Measurements from ENCODE around the gene ERGIC1. TPM values are rescaled to one million over a fixed set of nuclear protein-coding genes. Genes with fewer than 3 reads are reported as not detected.
A peak's percentile ranks its signal among the peaks of the same experiment; 100 is the strongest.
"Not testable (repeated sequence)": the region's sequence is repeated elsewhere in the genome, so short reads cannot be mapped to it uniquely, and the experiment has no call there.

Gene ERGIC1
- total RNA-seq, 4 donors from 2014 or later = 156 to 214 (median 175) TPM

DNA sequence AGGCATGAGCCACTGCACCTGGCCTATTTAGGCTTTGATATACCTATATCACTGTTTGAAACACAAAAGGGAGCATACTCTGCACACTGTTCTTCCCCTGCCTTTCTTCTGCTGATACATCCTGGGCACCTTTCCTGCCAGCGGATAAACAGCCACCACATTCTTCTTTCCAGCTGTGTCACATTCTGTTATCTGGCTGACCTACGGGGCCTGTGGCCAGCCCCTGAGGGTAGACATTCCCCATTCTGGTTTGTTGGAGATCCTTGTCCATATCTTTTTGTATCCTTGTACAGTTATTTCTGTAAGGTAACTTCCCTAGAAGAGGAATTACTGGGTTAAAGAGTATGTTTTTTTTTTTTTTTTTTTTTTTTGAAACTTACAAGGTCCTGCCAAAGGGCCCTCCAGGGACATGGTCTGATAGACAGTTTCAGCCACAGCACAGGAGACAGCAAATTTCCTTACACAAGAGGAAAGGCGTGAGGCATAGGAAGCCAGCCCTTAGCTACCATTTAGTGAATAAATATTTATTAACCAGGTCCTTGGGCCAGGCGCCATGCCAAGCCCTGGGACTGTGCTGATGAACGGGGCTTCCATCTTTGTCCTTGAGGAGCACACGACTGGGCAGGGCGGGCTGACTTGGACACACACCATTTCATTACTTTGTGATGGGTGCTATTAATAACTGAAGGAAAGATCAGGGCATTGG is 57.8 kb downstream of the ERGIC1 start:
- H3K36me3 ChIP-seq = peaks cover 0 to 5% of the 10 kb centered on the region in 2 donors
- peaks cover 26 to 49% of the 10 kb centered on the region in 2 donors for H3K4me1 ChIP-seq
- WGBS, 2 donors = 23 to 33% methylated on average over 7 of the region's 7 CpGs
- peak overlapping the region; percentile 88 to 96 (median 96) for H3K27ac ChIP-seq
- H3K4me3 ChIP-seq (replicated peaks in 1 of 3) = no peak overlapping the region
- DNase-seq = peak; percentile 81 to 90
- TF ChIP-seq POLR2A (IDR thresholded peaks at IDR 0.05) = peak in 1 of 2 donors; percentile 8
- TF ChIP-seq, protein P1, sequence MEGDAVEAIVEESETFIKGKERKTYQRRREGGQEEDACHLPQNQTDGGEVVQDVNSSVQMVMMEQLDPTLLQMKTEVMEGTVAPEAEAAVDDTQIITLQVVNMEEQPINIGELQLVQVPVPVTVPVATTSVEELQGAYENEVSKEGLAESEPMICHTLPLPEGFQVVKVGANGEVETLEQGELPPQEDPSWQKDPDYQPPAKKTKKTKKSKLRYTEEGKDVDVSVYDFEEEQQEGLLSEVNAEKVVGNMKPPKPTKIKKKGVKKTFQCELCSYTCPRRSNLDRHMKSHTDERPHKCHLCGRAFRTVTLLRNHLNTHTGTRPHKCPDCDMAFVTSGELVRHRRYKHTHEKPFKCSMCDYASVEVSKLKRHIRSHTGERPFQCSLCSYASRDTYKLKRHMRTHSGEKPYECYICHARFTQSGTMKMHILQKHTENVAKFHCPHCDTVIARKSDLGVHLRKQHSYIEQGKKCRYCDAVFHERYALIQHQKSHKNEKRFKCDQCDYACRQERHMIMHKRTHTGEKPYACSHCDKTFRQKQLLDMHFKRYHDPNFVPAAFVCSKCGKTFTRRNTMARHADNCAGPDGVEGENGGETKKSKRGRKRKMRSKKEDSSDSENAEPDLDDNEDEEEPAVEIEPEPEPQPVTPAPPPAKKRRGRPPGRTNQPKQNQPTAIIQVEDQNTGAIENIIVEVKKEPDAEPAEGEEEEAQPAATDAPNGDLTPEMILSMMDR (IDR thresholded peaks at IDR 0.05) = no peak
- intact Hi-C loops (cut with DNase I) = no loop called here
- H3K27me3 ChIP-seq = no peaks in the 10 kb centered on the region
- H3K9me3 ChIP-seq = no peaks in the 10 kb centered on the region

DNA sequence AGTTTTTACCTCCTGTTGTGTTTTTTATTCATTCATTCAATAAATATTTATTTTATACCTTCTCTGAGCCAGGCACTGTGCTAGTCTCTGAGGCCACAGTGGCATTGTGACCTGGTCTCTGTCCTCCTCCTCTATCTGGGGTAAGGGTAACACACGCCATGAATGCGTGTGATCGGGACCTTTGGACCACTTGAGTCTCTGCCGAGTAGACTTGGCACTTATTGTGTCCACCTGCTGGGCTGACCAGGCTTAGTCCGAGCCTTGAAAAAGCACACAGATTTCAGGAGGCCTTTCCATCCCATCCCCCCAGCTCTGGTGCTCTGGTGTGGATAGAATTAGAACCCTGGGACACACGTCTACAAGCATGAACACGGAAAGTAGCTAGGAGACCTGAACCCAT is 58.7 kb downstream of the ERGIC1 start:
- 61 to 67% methylated on average over 7 of the region's 7 CpGs for WGBS, 2 donors
- Histone ChIP-seq H3K27ac (peak overlapping the region; percentile 88 to 96 (median 96)), H3K4me3 (replicated peaks in 1 of 3) (no peak overlapping the region), H3K4me1 (peaks cover 28 to 49% of the 10 kb centered on the region in 2 donors), H3K36me3 (peaks cover 0 to 5% of the 10 kb centered on the region in 2 donors), H3K27me3 (no peaks in the 10 kb centered on the region), H3K9me3 (no peaks in the 10 kb centered on the region)
- TF ChIP-seq, protein P1 (IDR thresholded peaks at IDR 0.05) = peak in 2 of 6 experiments; percentile 19 to 24
- no peak for TF ChIP-seq POLR2A (IDR thresholded peaks at IDR 0.05)
- intact Hi-C loops (cut with DNase I) = no loop called here
- peak; percentile 40 to 50 for DNase-seq

DNA sequence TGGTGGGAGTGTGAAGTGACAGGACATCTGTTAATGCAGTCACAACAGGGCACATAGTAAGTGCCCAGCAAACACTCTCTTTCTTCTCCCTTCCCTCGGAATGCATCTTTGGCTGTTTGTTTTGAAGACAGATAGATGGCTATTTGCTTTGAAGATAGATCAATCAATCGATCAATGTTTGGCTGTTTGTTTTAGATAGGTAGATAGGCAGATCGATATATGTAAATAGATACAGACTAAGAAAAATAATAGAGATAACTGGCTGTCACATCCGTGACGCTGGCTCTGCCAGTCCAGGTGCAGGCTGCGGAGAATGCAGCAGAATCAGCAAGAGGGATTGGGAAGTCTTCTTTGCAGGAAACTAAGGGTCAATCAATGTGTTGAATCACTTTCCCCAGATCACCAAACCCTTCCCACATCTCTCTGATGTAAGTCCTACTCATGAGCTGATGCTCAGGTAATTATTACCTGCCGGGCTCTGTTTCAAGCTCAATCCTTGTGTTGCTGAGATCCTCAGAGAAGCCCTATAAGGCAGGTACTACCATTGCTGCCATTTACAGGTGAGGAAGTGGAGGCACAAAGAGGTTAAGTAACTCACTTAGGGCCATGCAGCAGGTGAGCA is 60.8 kb downstream of the ERGIC1 start:
- no peak for TF ChIP-seq POLR2A (IDR thresholded peaks at IDR 0.05)
- TF ChIP-seq, protein P1 (IDR thresholded peaks at IDR 0.05) = no peak
- intact Hi-C loops (cut with DNase I) = no loop called here
- Histone ChIP-seq H3K27me3 (no peaks in the 10 kb centered on the region), H3K4me1 (peaks cover 32 to 55% of the 10 kb centered on the region in 2 donors), H3K36me3 (no peaks in the 10 kb centered on the region), H3K4me3 (replicated peaks in 1 of 3) (no peak overlapping the region), H3K9me3 (no peaks in the 10 kb centered on the region), H3K27ac (peak overlapping the region in 2 of 3 donors; percentile 8 to 89)
- WGBS, 2 donors = 88 to 91% methylated on average over 7 of the region's 7 CpGs
- DNase-seq = no peak

DNA sequence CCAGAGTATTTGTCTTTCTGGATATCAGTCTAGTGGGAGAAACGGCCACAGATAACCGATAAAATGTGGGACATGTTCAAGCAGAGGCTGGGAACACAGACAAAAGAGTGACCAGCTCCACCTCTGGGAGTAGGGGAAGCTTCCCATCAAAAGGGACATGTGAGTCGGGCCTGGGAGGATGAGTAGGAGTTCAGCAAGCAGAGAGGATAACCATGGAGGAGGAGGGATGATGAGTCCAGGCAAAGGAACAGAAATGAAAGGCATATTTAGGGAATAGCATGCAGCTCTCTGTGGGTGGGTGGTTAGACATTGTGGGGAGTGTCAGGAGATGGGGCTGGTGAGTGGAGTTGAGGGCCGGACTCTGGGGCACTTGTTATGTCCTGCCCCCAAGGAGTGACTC is 61.5 kb downstream of the ERGIC1 start:
- Histone ChIP-seq H3K4me3 (replicated peaks in 1 of 3) (no peak overlapping the region), H3K9me3 (no peaks in the 10 kb centered on the region), H3K36me3 (no peaks in the 10 kb centered on the region), H3K4me1 (peaks cover 32 to 54% of the 10 kb centered on the region in 2 donors), H3K27me3 (no peaks in the 10 kb centered on the region), H3K27ac (peak overlapping the region in 2 of 3 donors; percentile 8 to 89)
- no peak for DNase-seq
- TF ChIP-seq POLR2A (IDR thresholded peaks at IDR 0.05) = no peak
- TF ChIP-seq, protein P1 (IDR thresholded peaks at IDR 0.05) = no peak
- WGBS, 2 donors = 94 to 99% methylated on average over 4 of the region's 4 CpGs
- intact Hi-C loops (cut with DNase I) = no loop called here

DNA sequence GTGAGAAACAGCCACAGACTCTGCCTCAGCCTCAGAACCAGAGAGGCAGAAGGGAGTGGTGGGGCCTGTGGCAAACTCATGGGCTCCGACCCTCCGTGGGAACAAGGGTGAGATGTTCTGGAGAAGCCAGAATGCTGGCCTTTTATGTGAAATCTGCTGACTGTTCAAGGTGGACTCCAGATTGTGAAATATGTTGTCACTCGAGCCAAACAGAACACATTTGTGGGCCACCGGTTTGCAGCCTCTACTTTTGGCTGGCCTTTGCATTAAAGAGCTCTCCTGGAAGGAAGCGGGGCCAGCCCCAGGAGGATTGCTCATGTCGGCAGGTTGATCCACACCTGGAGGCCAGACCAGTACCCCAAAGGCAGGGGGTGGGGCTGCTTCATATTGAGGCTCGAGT is 62.4 kb downstream of the ERGIC1 start:
- Histone ChIP-seq H3K27me3 (no peaks in the 10 kb centered on the region), H3K36me3 (no peaks in the 10 kb centered on the region), H3K4me1 (peaks cover 30 to 52% of the 10 kb centered on the region in 2 donors), H3K27ac (peak overlapping the region; percentile 71 to 92 (median 89)), H3K4me3 (replicated peaks in 1 of 3) (no peak overlapping the region), H3K9me3 (no peaks in the 10 kb centered on the region)
- intact Hi-C loops (cut with DNase I) = no loop called here
- 84 to 85% methylated on average over 7 of the region's 7 CpGs for WGBS, 2 donors
- TF ChIP-seq, protein P1 (IDR thresholded peaks at IDR 0.05) = no peak
- no peak for TF ChIP-seq POLR2A (IDR thresholded peaks at IDR 0.05)
- no peak for DNase-seq

DNA sequence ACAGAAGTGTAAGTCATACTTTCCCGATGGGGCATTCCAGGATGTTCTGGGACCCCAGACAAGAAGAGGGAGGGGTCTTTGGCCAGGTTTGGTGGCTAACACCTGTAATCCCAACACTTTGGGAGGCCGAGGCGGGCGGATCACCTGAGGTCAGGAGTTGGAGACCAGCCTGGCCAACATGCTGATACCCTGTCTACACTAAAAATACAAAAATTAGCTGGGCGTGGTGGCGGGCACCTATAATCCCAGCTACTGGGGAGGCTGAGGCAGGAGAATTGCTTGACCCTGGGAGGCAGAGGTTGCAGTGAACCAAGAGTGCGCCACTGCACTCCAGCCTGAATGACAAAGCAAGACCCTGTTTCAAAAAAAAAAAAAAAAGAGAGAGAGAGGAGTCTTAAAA is 63.0 kb downstream of the ERGIC1 start:
- 80 to 92% methylated on average over 7 of the region's 7 CpGs for WGBS, 2 donors
- not testable (repeated sequence) for H3K4me3 ChIP-seq (replicated peaks in 1 of 3)

More for the DNA sequence above, 63.0 kb downstream of the ERGIC1 start:
- H3K9me3 ChIP-seq; DNase-seq; intact Hi-C loops (cut with DNase I); H3K27me3 ChIP-seq; H3K36me3 ChIP-seq: not testable (repeated sequence)
- peak overlapping the region; percentile 71 to 92 (median 89) for H3K27ac ChIP-seq
- peaks cover 30 to 52% of the 10 kb centered on the region in 2 donors for H3K4me1 ChIP-seq

Measured in thyroid gland (tissue), 4 donors.